Measurements from ENCODE around the gene NAGS.

The NAGS gene

DNA sequence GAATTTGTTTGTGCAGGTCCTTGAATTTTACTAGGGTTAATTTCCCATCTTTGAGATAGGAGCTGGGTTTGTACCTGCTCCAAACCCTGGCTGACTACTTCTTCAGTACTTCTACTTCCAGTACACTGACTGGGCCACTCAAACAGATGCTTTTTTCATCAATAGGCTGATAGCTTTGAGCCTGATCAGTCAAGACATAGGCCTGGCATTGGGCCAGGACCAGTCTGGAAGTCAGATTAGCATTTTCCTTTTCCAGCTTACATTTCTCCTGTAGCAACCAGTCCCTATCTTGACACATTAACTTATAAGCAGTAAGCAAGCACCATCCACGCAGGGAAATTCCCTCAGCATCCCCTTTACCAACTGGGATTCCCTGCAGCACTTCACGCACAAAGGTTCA lies 17.8 kb downstream of the NAGS start:
- Histone ChIP-seq H3K4me1 (peaks cover 8% of the 10 kb centered on the region), H2AFZ (no peak overlapping the region), H3K27me3 (ENCODE audit: control insufficient read depth, insufficient read depth, low read length) (no peaks in the 10 kb centered on the region), H3K9me3 (ENCODE audit: control insufficient read depth, low read length) (no peaks in the 10 kb centered on the region), H3K79me2 (no peaks in the 10 kb centered on the region), H3K9ac (no peak overlapping the region), H3K4me2 (ENCODE audit: low read length) (no peak overlapping the region), H3K4me3 (ENCODE audit: low read depth, low read length) (no peak overlapping the region), H3K36me3 (ENCODE audit: control insufficient read depth, insufficient read depth, low read length) (no peaks in the 10 kb centered on the region), H3K27ac (no peak overlapping the region)
- TF ChIP-seq, protein P1, sequence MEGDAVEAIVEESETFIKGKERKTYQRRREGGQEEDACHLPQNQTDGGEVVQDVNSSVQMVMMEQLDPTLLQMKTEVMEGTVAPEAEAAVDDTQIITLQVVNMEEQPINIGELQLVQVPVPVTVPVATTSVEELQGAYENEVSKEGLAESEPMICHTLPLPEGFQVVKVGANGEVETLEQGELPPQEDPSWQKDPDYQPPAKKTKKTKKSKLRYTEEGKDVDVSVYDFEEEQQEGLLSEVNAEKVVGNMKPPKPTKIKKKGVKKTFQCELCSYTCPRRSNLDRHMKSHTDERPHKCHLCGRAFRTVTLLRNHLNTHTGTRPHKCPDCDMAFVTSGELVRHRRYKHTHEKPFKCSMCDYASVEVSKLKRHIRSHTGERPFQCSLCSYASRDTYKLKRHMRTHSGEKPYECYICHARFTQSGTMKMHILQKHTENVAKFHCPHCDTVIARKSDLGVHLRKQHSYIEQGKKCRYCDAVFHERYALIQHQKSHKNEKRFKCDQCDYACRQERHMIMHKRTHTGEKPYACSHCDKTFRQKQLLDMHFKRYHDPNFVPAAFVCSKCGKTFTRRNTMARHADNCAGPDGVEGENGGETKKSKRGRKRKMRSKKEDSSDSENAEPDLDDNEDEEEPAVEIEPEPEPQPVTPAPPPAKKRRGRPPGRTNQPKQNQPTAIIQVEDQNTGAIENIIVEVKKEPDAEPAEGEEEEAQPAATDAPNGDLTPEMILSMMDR (IDR thresholded peaks at IDR 0.05): no peak

GRCh38 chr17:44023545-44024270 lies 19.3 kb downstream of the NAGS start:
- TF ChIP-seq, protein P1 (IDR thresholded peaks at IDR 0.05): no peak
- Histone ChIP-seq H3K79me2 (no peaks in the 10 kb centered on the region), H3K27me3 (ENCODE audit: control insufficient read depth, insufficient read depth, low read length) (no peaks in the 10 kb centered on the region), H3K9ac (no peak overlapping the region), H3K4me2 (ENCODE audit: low read length) (no peak overlapping the region), H2AFZ (no peak overlapping the region), H3K9me3 (ENCODE audit: control insufficient read depth, low read length) (no peaks in the 10 kb centered on the region), H3K4me1 (peaks cover 8% of the 10 kb centered on the region), H3K27ac (no peak overlapping the region), H3K4me3 (ENCODE audit: low read depth, low read length) (no peak overlapping the region), H3K36me3 (ENCODE audit: control insufficient read depth, insufficient read depth, low read length) (no peaks in the 10 kb centered on the region)

- no peak overlapping the region for H3K4me3 ChIP-seq (ENCODE audit: low read depth, low read length)
- H3K9ac ChIP-seq: no peak overlapping the region
- no peak overlapping the region for H2AFZ ChIP-seq
- no peaks in the 10 kb centered on the region for H3K36me3 ChIP-seq (ENCODE audit: control insufficient read depth, insufficient read depth, low read length)
- H3K4me1 ChIP-seq: peaks cover 8% of the 10 kb centered on the region
- TF ChIP-seq, protein P1 (IDR thresholded peaks at IDR 0.05): no peak
- H3K27me3 ChIP-seq (ENCODE audit: control insufficient read depth, insufficient read depth, low read length): no peaks in the 10 kb centered on the region
- no peak overlapping the region for H3K4me2 ChIP-seq (ENCODE audit: low read length)
- no peak overlapping the region for H3K27ac ChIP-seq
- no peaks in the 10 kb centered on the region for H3K79me2 ChIP-seq
- H3K9me3 ChIP-seq (ENCODE audit: control insufficient read depth, low read length): no peaks in the 10 kb centered on the region
Measured at GRCh38 chr17:44024271-44024663, 19.8 kb downstream of the NAGS start.

GRCh38 chr17:44024853-44025252 lies 20.4 kb downstream of the NAGS start:
- H3K27me3 ChIP-seq (ENCODE audit: control insufficient read depth, insufficient read depth, low read length): no peaks in the 10 kb centered on the region
- no peak overlapping the region for H3K27ac ChIP-seq
- H3K9ac ChIP-seq: no peak overlapping the region

More at GRCh38 chr17:44024853-44025252, 20.4 kb downstream of the NAGS start:
- H2AFZ ChIP-seq: no peak overlapping the region
- no peaks in the 10 kb centered on the region for H3K36me3 ChIP-seq (ENCODE audit: control insufficient read depth, insufficient read depth, low read length)
- H3K4me1 ChIP-seq: peaks cover 8% of the 10 kb centered on the region
- no peak overlapping the region for H3K4me2 ChIP-seq (ENCODE audit: low read length)
- H3K79me2 ChIP-seq: no peaks in the 10 kb centered on the region
- TF ChIP-seq, protein P1 (IDR thresholded peaks at IDR 0.05): no peak
- no peak overlapping the region for H3K4me3 ChIP-seq (ENCODE audit: low read depth, low read length)
- H3K9me3 ChIP-seq (ENCODE audit: control insufficient read depth, low read length): no peaks in the 10 kb centered on the region
